Right lung (tissue), 5 donors: ENCODE data around the gene MAPK8IP2. TPM values are rescaled to one million over a fixed set of nuclear protein-coding genes. Genes with fewer than 3 reads are reported as not detected.
"Not testable (repeated sequence)": the region's sequence is repeated elsewhere in the genome, so short reads cannot be mapped to it uniquely, and the experiment has no call there.

Source experiments
- DNase-seq, 2 donors: peaks; one replicate each; pipeline ENCODE4 v3.0.0-alpha.2; 2013
- polyA plus RNA-seq, 5 donors: library from polyadenylated mRNA; unstranded; fragments of 120-200 nt; gene quantifications; one replicate each; pipeline versions ENCODE4 v1.2.1 to v1.2.3, GENCODE V29; 2013; ENCODE audit warnings: inconsistent platforms in 1 of 5, low replicate concordance in 1 of 5; ENCODE audit not compliant: insufficient read length in 5 of 5, insufficient read depth in 1 of 5

The MAPK8IP2 gene
- polyA plus RNA-seq, 5 donors, result 0.56 to 1.1 (median 0.85) TPM

GRCh38 chr22:50612528-50613221, 12.1 kb downstream of the MAPK8IP2 start:
- DNase-seq, result no peak

- DNase-seq, result no peak
These were observed 12.8 kb downstream of the MAPK8IP2 start for GRCh38 chr22:50613291-50613981.

GRCh38 chr22:50614296-50614695, 13.7 kb downstream of the MAPK8IP2 start:
- not testable (repeated sequence) for DNase-seq

GRCh38 chr22:50620593-50621355, 20.2 kb downstream of the MAPK8IP2 start:
- peak in 1 of 2 donors; percentile 73 for DNase-seq

GRCh38 chr22:50621356-50621880, 20.8 kb downstream of the MAPK8IP2 start:
- DNase-seq, result no peak

- DNase-seq, result no peak
These were observed 21.5 kb downstream of the MAPK8IP2 start for GRCh38 chr22:50621948-50622722.

- no peak for DNase-seq
These were observed 22.2 kb downstream of the MAPK8IP2 start for GRCh38 chr22:50622723-50623327.

GRCh38 chr22:50624347-50625130, 23.9 kb downstream of the MAPK8IP2 start:
- no peak for DNase-seq

GRCh38 chr22:50625131-50625567, 24.6 kb downstream of the MAPK8IP2 start:
- DNase-seq, result no peak

- no peak for DNase-seq
These were observed 25.1 kb downstream of the MAPK8IP2 start for GRCh38 chr22:50625568-50626313.

- no peak for DNase-seq
These were observed 25.8 kb downstream of the MAPK8IP2 start for GRCh38 chr22:50626314-50626849.

GRCh38 chr22:50626850-50627641, 26.5 kb downstream of the MAPK8IP2 start:
- DNase-seq, result no peak

- DNase-seq, result peak; percentile 77 to 78
These were observed 27.3 kb downstream of the MAPK8IP2 start, which contains the start of gene ARSA for GRCh38 chr22:50627642-50628542. Gene ARSA (minus strand): TSS chr22:50628152. CDS start chr22:50627779, 373 bp downstream.

GRCh38 chr22:50628543-50629134, 28.0 kb downstream of the MAPK8IP2 start:
- no peak for DNase-seq

- no peak for DNase-seq
These were observed 29.8 kb downstream of the MAPK8IP2 start for GRCh38 chr22:50630376-50630775.

GRCh38 chr22:50633086-50633485, 32.5 kb downstream of the MAPK8IP2 start:
- no peak for DNase-seq

GRCh38 chr22:50633771-50634170, 33.2 kb downstream of the MAPK8IP2 start:
- no peak for DNase-seq
